GM12891 (cell line): Measurements from ENCODE around the gene YTHDF1.

Experiments used
- DNase-seq: peaks from one replicate; pipeline ENCODE4 v3.0.0; 2011; ENCODE audit warnings: low spot score; ENCODE audit not compliant: insufficient read length
- FAIRE-seq: peaks from 2 replicates; lab custom pipeline; 2011; peaks lifted over from hg19 to GRCh38; lab: Jason Lieb, UNC
- PAX5 ChIP-seq: IDR thresholded peaks from 2 replicates; pipeline ENCODE4 v1.6.1; 2011; ENCODE audit warnings: low read length, moderate library complexity, mild to moderate bottlenecking; ENCODE audit not compliant: insufficient read depth, severe bottlenecking
- POLR2A ChIP-seq: IDR thresholded peaks from 2 replicates; pipeline ENCODE4 v1.6.1; 2011; ENCODE audit warnings: low read depth, low read length, control low read depth
- POLR2AphosphoS5 ChIP-seq: IDR thresholded peaks from 2 replicates; pipeline ENCODE4 v1.6.1; 2011; ENCODE audit warnings: low read depth, low read length, control low read depth
- POU2F2 ChIP-seq: IDR thresholded peaks from 2 replicates; pipeline ENCODE4 v1.6.1; 2011; ENCODE audit warnings: low read depth, mild to moderate bottlenecking, control low read depth, low read length, moderate library complexity
- SPI1 ChIP-seq: IDR thresholded peaks from 2 replicates; pipeline ENCODE4 v1.6.1; 2011; ENCODE audit warnings: low read depth, low read length, control low read depth
- TAF1 ChIP-seq: IDR thresholded peaks from 2 replicates; pipeline ENCODE4 v1.6.1; 2011; ENCODE audit warnings: low read depth, low read length, control low read depth

The YTHDF1 gene

DNA sequence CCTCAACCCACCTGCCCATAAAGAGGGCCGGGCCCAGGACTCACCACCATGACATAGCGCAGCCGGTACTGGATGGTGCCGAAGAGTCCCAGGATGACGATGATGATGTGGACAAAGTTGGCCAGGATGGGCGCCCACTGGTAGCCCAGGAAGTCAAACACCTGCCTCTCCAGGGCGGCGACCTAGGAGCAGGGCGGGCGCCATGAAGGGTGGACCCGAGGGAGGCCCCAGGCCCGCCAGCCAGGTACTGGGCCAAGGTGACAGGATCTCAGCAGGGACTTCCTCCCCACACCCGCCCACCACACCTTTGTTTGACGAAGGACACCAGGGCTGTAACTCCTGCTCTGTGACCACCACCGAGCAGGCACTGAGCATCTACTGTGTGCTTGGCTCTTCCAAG is 34.0 kb upstream of the YTHDF1 start:
- FAIRE-seq, result no peak
- TF ChIP-seq POLR2AphosphoS5, result no peak
- no peak for TF ChIP-seq SPI1
- no peak for TF ChIP-seq PAX5
- no peak for TF ChIP-seq TAF1
- no peak for TF ChIP-seq POLR2A
- no peak for TF ChIP-seq POU2F2

DNA sequence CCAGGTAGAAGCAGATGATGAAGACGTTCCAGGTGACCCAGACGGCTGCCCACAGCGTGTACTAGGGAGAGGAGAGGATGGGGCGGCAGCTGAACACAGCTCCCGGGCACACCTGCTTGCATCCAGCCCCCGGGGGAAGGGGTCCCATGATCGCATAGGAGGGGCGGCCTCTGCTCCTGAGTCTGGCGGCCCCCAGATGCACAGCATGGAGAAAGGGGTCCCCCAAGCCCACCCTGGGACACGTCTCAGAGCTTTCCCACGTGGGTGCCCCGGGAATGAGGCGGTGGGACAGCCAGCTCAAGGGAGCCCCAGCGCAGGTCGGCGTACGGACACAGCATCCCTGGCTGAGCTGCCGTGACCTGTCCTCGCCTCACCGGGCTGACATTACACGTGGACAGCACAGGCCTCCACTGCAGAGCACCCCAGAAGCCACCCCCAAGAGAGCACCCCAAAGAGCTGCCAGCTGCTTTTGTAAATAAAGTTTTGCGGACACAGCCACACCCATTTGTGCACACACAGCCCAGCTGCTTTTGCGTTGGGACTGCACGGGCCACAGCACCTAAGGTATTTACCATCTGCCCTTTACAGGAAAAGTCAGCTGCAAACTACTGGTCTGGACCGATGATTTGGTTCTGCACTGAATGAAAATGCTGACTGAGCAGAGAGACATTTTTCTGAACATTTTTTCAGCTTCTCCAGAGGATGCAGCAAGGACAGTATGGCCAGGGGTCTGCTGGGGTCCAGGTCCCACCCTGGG is 33.1 kb upstream of the YTHDF1 start:
- DNase-seq (no peak), FAIRE-seq (no peak)
- TF ChIP-seq PAX5 (no peak), POLR2A (no peak), POLR2AphosphoS5 (no peak), POU2F2 (no peak)

More for the DNA sequence above, 34.0 kb upstream of the YTHDF1 start:
- no peak for DNase-seq

DNA sequence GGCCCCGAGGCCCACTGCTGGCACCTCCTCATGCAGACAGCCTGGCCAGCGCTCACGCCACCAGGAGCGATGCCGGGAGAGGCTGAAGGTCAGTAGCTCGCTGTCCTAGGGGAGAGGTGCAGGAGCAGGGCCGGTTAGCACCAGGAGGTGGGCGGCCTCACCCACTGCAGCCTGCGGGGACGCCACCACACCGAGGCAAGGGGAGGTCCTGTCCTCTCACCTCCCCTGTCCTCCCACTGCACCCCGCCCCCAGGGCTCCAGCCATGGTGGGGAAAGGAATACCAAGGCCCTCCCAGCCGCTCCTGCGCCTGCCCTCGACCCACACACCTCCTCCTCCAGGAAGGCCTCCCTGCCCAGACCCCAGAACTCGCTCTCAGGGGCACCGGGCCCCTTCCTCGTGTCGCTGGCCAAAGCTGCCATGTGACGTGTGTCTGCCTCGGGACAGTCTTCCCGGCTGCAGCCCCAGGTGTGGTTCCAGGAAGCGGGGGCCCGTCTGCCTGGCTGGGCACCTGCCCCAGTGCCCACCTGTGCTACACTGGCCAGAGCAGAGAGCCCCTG is 31.8 kb upstream of the YTHDF1 start:
- no peak for DNase-seq
- TF ChIP-seq POLR2A (no peak), POU2F2 (no peak), SPI1 (no peak), POLR2AphosphoS5 (no peak), TAF1 (no peak), PAX5 (no peak)
- FAIRE-seq, result no peak

DNA sequence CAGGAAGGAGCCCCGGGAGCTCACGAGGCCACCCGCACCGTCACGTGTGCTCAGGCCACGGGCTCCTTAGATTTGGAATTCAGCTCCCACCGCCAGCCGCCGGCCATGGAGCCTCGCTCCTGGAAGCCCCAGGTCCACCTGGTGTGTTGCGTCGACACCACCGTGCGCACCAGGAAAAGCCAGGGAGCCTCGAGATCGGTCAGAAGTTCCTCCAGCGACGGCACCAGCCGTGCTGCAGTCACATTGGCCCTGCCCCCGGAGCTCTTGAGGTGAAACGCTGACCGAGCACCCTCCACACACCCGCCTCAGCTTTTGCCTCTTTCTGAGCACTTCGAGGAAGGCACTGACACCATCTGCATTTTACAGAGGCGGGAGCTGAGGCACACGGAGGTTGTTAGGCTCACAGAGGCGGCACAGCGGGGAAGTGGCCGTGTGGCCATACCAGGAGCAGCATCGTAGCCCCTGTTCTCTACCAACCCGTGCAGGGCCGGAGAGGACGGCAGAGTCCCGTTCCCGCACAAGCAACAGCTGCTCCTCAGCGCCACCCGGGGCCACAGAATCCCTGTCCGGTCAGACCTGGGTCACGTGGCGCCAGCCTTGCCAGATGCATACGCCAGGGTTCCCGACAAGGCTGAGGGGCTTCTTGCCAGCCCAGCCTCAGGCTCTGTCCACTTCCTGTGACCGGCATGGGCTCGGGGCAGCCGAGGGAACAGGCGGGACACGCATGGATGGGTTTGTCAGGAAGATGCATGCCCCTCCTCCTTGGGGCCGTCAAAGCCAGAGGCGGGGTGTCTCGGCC is 30.8 kb upstream of the YTHDF1 start:
- TF ChIP-seq POLR2AphosphoS5 (no peak), SPI1 (no peak), PAX5 (no peak), POU2F2 (no peak), POLR2A (no peak)
- FAIRE-seq (no peak), DNase-seq (no peak)

DNA sequence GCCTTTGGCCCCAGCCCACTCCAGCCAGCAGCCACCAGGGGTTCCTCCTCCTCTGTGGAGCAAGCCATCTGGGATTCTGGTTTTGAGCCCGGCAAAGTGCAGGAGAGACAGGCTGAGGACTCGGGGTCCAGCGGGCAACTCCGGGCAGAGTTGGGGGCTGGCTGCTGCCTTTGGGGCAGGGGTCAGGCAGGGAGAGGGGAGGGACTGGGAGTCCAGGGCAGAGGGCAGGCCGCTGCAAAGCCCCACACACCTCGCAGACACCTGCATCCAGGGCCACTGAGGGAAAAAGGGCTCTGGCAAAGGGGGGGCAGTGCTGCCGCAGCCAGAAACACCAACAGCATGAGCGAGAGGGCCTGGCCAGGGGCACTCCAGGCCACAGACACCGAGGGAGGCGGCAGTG is 28.5 kb upstream of the YTHDF1 start:
- DNase-seq (no peak), FAIRE-seq (no peak)
- no peak for TF ChIP-seq POLR2AphosphoS5
- no peak for TF ChIP-seq TAF1
- no peak for TF ChIP-seq PAX5
- TF ChIP-seq SPI1, result no peak

DNA sequence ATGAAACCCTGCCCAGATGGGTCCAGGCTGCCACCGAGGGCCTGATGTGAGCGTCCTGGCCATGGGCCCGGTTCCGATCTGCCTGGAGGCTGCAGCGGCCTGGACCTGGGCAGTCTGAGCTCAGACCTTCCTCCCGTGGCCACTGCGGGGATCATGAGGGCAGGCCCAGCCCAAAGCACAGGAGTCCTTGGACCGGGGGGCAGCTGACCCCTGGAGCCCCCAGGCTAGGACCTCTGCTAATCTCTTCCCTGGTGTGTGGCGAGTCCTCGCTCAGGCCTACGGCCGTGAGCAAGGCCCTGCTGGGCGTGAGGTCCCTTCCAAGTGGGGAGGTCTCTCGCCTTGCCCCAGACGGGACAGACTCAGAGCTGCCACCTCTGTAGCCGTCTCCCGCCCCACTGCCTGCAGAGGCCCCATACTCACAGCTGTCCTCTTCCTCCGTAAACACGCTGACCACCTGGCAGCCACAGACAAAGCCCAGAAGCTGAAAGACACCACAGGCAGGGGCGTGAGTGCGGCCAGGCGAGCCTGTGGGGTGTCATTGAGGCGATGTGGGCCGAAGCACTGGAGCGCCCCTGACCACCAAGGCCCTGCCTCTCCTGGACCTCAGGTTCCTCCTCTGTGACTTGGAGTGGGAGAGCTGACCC is 27.8 kb upstream of the YTHDF1 start:
- no peak for DNase-seq
- FAIRE-seq, result no peak
- no peak for TF ChIP-seq POLR2AphosphoS5
- TF ChIP-seq SPI1, result no peak
- no peak for TF ChIP-seq POU2F2
- no peak for TF ChIP-seq TAF1
- TF ChIP-seq POLR2A, result no peak

DNA sequence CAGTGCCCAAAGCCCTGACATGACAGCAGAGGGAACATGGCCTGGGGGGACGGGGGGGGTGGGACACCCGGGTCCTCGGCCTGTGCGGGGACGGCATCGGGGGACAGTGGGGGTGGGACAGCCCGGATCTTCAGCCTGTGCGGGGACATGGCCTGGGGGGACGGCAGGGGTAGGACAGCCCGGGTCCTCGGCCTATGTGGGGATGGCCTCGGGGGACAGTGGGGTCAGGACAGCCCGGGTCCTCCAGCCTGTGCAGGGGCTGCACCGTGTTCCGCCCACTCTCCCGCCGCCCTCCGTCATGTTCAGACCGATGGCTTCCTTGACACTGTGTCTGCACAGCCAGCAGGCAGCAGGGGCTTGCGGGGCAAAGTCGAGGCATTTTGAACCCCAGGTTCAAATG is 26.8 kb upstream of the YTHDF1 start:
- DNase-seq, result no peak
- TF ChIP-seq PAX5 (no peak), POU2F2 (no peak), POLR2A (no peak)
- no peak for FAIRE-seq

DNA sequence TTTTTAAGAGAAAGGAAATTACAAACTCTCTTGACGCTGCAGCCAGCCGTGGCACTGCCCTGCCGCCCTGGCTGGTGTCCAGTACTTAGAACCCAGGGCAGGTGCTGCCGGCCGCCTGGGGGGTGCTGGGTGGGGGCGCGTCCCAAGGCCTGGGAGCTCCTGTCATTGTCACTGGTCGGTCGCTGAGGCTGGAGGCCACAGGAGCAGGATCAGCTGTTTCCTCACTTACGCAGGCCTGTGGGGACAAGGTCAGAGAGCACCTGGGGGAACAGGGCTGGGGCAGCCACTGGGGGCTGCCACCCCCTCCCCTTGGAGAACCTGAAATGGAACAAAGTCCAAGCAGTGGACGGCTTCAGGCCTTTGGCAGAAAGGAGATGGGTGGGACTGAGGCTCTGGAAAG is 25.3 kb upstream of the YTHDF1 start:
- FAIRE-seq (no peak), DNase-seq (no peak)
- TF ChIP-seq POU2F2 (no peak), PAX5 (no peak), SPI1 (no peak), TAF1 (no peak), POLR2AphosphoS5 (no peak), POLR2A (no peak)

DNA sequence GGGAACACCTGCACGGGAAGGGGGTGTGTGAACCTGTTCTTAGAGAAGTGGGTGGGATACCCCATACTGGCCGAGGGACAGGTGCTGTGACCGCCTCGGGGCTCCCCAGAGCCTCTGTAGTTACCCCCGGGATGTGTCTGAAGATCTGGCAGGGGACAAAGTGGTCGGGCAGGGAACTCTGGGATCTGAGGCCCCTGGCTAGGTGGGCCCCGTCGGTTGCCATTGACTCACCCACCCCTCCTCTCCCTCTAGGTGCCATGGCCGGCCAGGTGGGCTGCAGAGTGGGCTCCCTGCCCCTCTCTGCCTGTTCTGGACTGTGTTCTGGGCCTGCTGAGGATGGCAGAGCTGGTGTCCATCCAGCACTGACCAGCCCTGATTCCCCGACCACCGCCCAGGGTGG is 24.1 kb upstream of the YTHDF1 start:
- no peak for DNase-seq
- FAIRE-seq, result no peak
- TF ChIP-seq POLR2AphosphoS5, result no peak
- no peak for TF ChIP-seq TAF1
- no peak for TF ChIP-seq POLR2A
- TF ChIP-seq SPI1, result no peak
- no peak for TF ChIP-seq POU2F2
- no peak for TF ChIP-seq PAX5
